GM23338 (cell line): ENCODE results near the gene TDP2. TPM values are rescaled to one million over a fixed set of nuclear protein-coding genes. Genes with fewer than 3 reads are reported as not detected.

Source experiments
- ATAC-seq: fragments of 200-7000 bp; cut with Tn5 transposase; 3 replicates; pipeline ENCODE4 v1.9.1; 2020
- DNase-seq: peaks from one replicate; pipeline ENCODE4 v3.0.0-alpha.2; 2015; ENCODE audit warnings: low spot score
- H2AFZ ChIP-seq: fragments of 200-600 bp; sonication (generic); 2 replicates; pipeline ENCODE4 v1.8.0; 2016; ENCODE audit warnings: antibody characterized with exemption, mild to moderate bottlenecking, moderate library complexity
- H3F3A ChIP-seq: fragments of 200-600 bp; sonication (generic); replicated peaks from 2 replicates; pipeline ENCODE4 v1.8.0; 2017; ENCODE audit warnings: antibody characterized with exemption, mixed run types, low read depth
- H3K27ac ChIP-seq: fragments of 200-600 bp; sonication (generic); 2 replicates; pipeline ENCODE4 v1.6.1; 2016; ENCODE audit warnings: low read depth
- H3K27me3 ChIP-seq: fragments of 200-600 bp; sonication (generic); 2 replicates; pipeline ENCODE4 v1.8.0; 2016; ENCODE audit warnings: mild to moderate bottlenecking, mixed run types, moderate library complexity; ENCODE audit not compliant: insufficient read depth
- H3K36me3 ChIP-seq: fragments of 200-600 bp; sonication (generic); 2 replicates; pipeline ENCODE4 v1.8.0; 2016; ENCODE audit warnings: mild to moderate bottlenecking; ENCODE audit not compliant: insufficient read depth
- H3K4me1 ChIP-seq: fragments of 200-600 bp; sonication (generic); 2 replicates; pipeline ENCODE4 v1.8.0; 2016; ENCODE audit warnings: mild to moderate bottlenecking, moderate library complexity; ENCODE audit not compliant: insufficient read depth
- H3K4me2 ChIP-seq: fragments of 200-600 bp; sonication (generic); 2 replicates; pipeline ENCODE4 v1.7.1; 2017; ENCODE audit warnings: mixed run types
- H3K4me3 ChIP-seq: fragments of 200-600 bp; sonication (generic); 2 replicates; pipeline ENCODE4 v1.6.1; 2016; ENCODE audit warnings: mixed run types
- H3K79me2 ChIP-seq: fragments of 200-600 bp; sonication (generic); replicated peaks from 2 replicates; pipeline ENCODE4 v1.8.0; 2017; ENCODE audit warnings: mild to moderate bottlenecking; ENCODE audit not compliant: insufficient read depth
- H3K9me2 ChIP-seq: fragments of 200-600 bp; sonication (generic); 2 replicates; pipeline ENCODE4 v1.8.0; 2017; ENCODE audit not compliant: insufficient read depth
- H4K20me1 ChIP-seq: fragments of 200-600 bp; sonication (generic); replicated peaks from 2 replicates; pipeline ENCODE4 v1.8.0; 2017; ENCODE audit warnings: mild to moderate bottlenecking; ENCODE audit not compliant: insufficient read depth
- H3K27ac Mint-ChIP-seq: 2 replicates; pipeline ENCODE4 v1.8.0; 2020; ENCODE audit warnings: inconsistent platforms, mild to moderate bottlenecking, moderate library complexity, mixed read lengths
- H3K27me3 Mint-ChIP-seq: 3 replicates; pipeline ENCODE4 v1.8.0; 2022; ENCODE audit warnings: low read depth, mild to moderate bottlenecking, moderate library complexity, mixed read lengths, inconsistent platforms; ENCODE audit not compliant: insufficient read depth, poor library complexity
- H3K36me3 Mint-ChIP-seq: 3 replicates; pipeline ENCODE4 v1.8.0; 2021; ENCODE audit warnings: low read depth, mild to moderate bottlenecking, inconsistent platforms, moderate library complexity, mixed read lengths
- H3K4me1 Mint-ChIP-seq: 3 replicates; pipeline ENCODE4 v1.8.0; 2020; ENCODE audit warnings: mild to moderate bottlenecking, inconsistent platforms, mixed read lengths
- H3K4me3 Mint-ChIP-seq: 3 replicates; pipeline ENCODE4 v1.8.0; 2021; ENCODE audit warnings: moderate library complexity, mild to moderate bottlenecking, inconsistent platforms, mixed read lengths
- H3K9me3 Mint-ChIP-seq: 3 replicates; pipeline ENCODE4 v1.8.0; 2020; ENCODE audit warnings: moderate library complexity, mild to moderate bottlenecking, inconsistent platforms, mixed read lengths
- CREB1 ChIP-seq: fragments of 250-450 bp; sonication (Bioruptor Pico); IDR thresholded peaks from 2 replicates; pipeline ENCODE4 v1.5.0; 2020; ENCODE audit warnings: low read depth, mild to moderate bottlenecking, moderate library complexity
- JUNB ChIP-seq: IDR thresholded peaks from one replicate; pipeline ENCODE4 v1.6.1; 2016; ENCODE audit warnings: antibody characterized with exemption; ENCODE audit not compliant: unreplicated experiment
- NANOG ChIP-seq: IDR thresholded peaks from 2 replicates; pipeline ENCODE4 v1.6.1; 2016; ENCODE audit warnings: antibody characterized with exemption, borderline replicate concordance
- STAT1 ChIP-seq: IDR thresholded peaks from one replicate; pipeline ENCODE4 v1.6.1; 2016; ENCODE audit warnings: antibody characterized with exemption; ENCODE audit not compliant: unreplicated experiment
- ZNF114 ChIP-seq: fragments of 250-450 bp; sonication (Bioruptor Pico); IDR thresholded peaks from 2 replicates; pipeline ENCODE4 v1.5.0; 2020; ENCODE audit warnings: mild to moderate bottlenecking, moderate library complexity
- ZNF331 ChIP-seq: fragments of 250-450 bp; sonication (Bioruptor Pico); IDR thresholded peaks from 2 replicates; pipeline ENCODE4 v1.5.0; 2020; ENCODE audit warnings: low read depth, mild to moderate bottlenecking, moderate library complexity
- polyA plus RNA-seq: library from polyadenylated mRNA; unstranded; fragments of >200 nt; fragmentation: Nextera tagmentation; extraction: Ambion mirVana; gene quantifications from 2 replicates; pipeline ENCODE4 v1.2.1, GENCODE V29; 2016
- total RNA-seq: library from RNA; depleted of rRNA; stranded (reverse); fragments of >200 nt; shearing (Covaris generic); gene quantifications from 2 replicates; pipeline ENCODE4 v1.2.3, GENCODE V29; 2014
- TF ChIP-seq, protein P1 (sequence below), 2 experiments: fragments of 200-600 bp in 1 of 2; sonication (generic) in 1 of 2; conservative IDR thresholded peaks; 2 replicates each; pipeline versions ENCODE4 v1.5.1 to v1.6.1; 2016 to 2017; ENCODE audit warnings: antibody characterized with exemption in 2 of 2, low read depth in 2 of 2, mild to moderate bottlenecking in 2 of 2, moderate library complexity in 1 of 2
- TF ChIP-seq, protein P2 (sequence below): IDR thresholded peaks from 2 replicates; pipeline ENCODE4 v1.6.1; 2016; ENCODE audit warnings: antibody characterized with exemption
- TF ChIP-seq, protein P3 (sequence below): fragments of 250-450 bp; sonication (Bioruptor Pico); IDR thresholded peaks from 2 replicates; pipeline ENCODE4 v1.5.0; 2020; ENCODE audit warnings: mild to moderate bottlenecking, moderate library complexity

TDP2 gene
- total and polyA plus RNA-seq, 2 experiments from 2014 or later, result 46.8 to 47.8 TPM

DNA sequence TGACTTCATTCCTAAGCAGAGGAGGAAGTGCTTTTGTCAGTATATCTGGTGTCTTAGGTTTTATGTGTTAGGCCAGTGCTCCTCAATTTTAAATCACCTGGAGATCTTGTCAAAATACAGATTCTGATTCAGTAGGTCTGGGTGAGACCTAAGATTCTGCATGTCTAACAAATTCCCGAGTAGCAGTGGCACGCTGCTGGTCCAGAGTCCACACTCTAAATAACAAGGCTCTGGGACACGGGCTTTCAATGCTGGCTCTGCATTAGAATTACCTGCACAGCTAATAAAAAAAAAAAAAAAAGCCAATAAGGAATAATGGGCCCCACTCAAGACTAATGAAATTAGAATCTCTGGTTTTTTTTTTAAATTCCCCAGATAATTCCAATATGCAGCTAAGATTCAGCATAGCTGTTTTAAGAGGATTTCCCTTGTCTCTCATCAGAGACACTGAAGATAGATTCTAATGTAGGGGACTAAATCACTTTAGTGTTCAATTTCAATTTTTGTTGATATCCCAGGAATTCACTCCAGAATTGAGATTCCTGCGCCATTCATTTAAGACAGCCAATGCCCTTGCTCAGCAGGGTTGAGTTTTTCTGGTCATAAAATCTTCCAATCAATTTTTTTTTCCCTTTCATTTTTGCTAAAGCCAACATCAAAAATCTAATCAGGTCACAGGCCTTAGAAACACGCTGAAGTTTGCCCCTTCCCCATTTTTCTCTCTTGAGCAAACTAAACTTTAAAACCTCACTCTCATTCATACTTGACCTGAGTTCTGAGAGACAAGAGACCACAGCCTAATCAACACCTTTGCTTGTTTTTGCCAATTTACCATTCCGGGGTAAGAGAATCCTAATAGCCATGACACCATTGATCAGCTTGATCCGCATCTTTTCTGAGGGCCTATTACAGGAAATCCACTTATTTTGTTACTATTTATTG, 2.4 kb downstream of the TDP2 start:
- H3K27ac ChIP-seq, result no peak overlapping the region; the same call in 1 of the 2 replicates
- DNase-seq (no peak), ATAC-seq (no peak)
- H4K20me1 ChIP-seq, result no peaks in the 10 kb centered on the region
- H3K9me3 Mint-ChIP-seq, result peaks cover 24% of the 10 kb centered on the region
- TF ChIP-seq NANOG (no peak), JUNB (no peak), STAT1 (no peak)
- peaks cover 73% of the 10 kb centered on the region for H3K36me3 Mint-ChIP-seq
- H3K4me3 ChIP-seq, result peak overlapping the region; percentile 97; the same call in 1 of the 2 replicates
- peaks cover 23% of the 10 kb centered on the region for H3K4me1 ChIP-seq
- peaks cover 16% of the 10 kb centered on the region for H3K27me3 Mint-ChIP-seq
- peaks cover 6% of the 10 kb centered on the region for H3K36me3 ChIP-seq
- H3K79me2 ChIP-seq, result peaks cover 73% of the 10 kb centered on the region
- H3F3A ChIP-seq, result no peaks in the 10 kb centered on the region
- H3K27ac Mint-ChIP-seq, result peak overlapping the region; percentile 81
- H3K4me3 Mint-ChIP-seq, result peak overlapping the region; percentile 94
- no peaks in the 10 kb centered on the region for H3K9me2 ChIP-seq
- peaks cover 32% of the 10 kb centered on the region for H3K4me1 Mint-ChIP-seq
- H3K27me3 ChIP-seq, result no peaks in the 10 kb centered on the region
- peak overlapping the region; percentile 91; the same call in 1 of the 2 replicates for H3K4me2 ChIP-seq
- no peak overlapping the region for H2AFZ ChIP-seq

DNA sequence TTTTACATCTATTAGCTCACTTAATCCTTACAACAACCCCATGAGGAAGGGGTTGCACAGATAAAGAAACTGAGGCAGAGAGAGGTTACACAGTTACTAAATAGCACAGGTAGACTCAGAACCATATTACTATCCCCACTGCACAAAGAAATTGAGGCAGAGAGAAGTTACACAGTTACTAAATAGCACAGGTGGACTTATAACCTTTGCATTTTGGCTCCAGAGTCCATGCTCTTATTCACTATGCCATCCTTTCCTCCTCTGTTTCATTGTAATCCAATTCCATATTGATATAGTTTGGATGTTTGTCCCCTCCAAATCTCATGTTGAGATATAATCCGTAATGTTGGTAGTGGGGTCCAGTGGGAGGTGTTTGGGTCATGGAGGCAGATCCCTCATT, 3.5 kb downstream of the TDP2 start:
- Histone ChIP-seq H3K9me2 (no peaks in the 10 kb centered on the region), H3K4me3 (no peak overlapping the region), H3K79me2 (peaks cover 68% of the 10 kb centered on the region), H3F3A (no peaks in the 10 kb centered on the region), H3K27ac (no peak overlapping the region), H3K4me2 (no peak overlapping the region), H2AFZ (no peak overlapping the region), H3K36me3 (no peaks in the 10 kb centered on the region; the same call in none of the 2 replicates), H3K4me1 (peaks cover 24% of the 10 kb centered on the region), H3K27me3 (no peaks in the 10 kb centered on the region), H4K20me1 (no peaks in the 10 kb centered on the region)
- Mint-ChIP-seq H3K4me1 (peaks cover 41% of the 10 kb centered on the region), H3K27me3 (peaks cover 14% of the 10 kb centered on the region), H3K36me3 (peaks cover 62% of the 10 kb centered on the region), H3K9me3 (peaks cover 13% of the 10 kb centered on the region; the same call in 2 of the 3 replicates), H3K27ac (peak overlapping the region; percentile 18; the same call in 1 of the 2 replicates), H3K4me3 (no peak overlapping the region)
- no peak for DNase-seq
- ATAC-seq, result no peak
- TF ChIP-seq, protein P1, sequence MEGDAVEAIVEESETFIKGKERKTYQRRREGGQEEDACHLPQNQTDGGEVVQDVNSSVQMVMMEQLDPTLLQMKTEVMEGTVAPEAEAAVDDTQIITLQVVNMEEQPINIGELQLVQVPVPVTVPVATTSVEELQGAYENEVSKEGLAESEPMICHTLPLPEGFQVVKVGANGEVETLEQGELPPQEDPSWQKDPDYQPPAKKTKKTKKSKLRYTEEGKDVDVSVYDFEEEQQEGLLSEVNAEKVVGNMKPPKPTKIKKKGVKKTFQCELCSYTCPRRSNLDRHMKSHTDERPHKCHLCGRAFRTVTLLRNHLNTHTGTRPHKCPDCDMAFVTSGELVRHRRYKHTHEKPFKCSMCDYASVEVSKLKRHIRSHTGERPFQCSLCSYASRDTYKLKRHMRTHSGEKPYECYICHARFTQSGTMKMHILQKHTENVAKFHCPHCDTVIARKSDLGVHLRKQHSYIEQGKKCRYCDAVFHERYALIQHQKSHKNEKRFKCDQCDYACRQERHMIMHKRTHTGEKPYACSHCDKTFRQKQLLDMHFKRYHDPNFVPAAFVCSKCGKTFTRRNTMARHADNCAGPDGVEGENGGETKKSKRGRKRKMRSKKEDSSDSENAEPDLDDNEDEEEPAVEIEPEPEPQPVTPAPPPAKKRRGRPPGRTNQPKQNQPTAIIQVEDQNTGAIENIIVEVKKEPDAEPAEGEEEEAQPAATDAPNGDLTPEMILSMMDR (conservative IDR thresholded peaks at IDR 0.05; ENCODE audit: low read depth in 2 of 2), result no peak
- TF ChIP-seq, protein P2, sequence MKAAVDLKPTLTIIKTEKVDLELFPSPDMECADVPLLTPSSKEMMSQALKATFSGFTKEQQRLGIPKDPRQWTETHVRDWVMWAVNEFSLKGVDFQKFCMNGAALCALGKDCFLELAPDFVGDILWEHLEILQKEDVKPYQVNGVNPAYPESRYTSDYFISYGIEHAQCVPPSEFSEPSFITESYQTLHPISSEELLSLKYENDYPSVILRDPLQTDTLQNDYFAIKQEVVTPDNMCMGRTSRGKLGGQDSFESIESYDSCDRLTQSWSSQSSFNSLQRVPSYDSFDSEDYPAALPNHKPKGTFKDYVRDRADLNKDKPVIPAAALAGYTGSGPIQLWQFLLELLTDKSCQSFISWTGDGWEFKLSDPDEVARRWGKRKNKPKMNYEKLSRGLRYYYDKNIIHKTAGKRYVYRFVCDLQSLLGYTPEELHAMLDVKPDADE, result no peak
- TF ChIP-seq ZNF331 (CRISPR knock-in tag) (no peak), NANOG (no peak), JUNB (no peak), CREB1 (no peak), ZNF114 (CRISPR knock-in tag) (no peak)
- TF ChIP-seq, protein P3, sequence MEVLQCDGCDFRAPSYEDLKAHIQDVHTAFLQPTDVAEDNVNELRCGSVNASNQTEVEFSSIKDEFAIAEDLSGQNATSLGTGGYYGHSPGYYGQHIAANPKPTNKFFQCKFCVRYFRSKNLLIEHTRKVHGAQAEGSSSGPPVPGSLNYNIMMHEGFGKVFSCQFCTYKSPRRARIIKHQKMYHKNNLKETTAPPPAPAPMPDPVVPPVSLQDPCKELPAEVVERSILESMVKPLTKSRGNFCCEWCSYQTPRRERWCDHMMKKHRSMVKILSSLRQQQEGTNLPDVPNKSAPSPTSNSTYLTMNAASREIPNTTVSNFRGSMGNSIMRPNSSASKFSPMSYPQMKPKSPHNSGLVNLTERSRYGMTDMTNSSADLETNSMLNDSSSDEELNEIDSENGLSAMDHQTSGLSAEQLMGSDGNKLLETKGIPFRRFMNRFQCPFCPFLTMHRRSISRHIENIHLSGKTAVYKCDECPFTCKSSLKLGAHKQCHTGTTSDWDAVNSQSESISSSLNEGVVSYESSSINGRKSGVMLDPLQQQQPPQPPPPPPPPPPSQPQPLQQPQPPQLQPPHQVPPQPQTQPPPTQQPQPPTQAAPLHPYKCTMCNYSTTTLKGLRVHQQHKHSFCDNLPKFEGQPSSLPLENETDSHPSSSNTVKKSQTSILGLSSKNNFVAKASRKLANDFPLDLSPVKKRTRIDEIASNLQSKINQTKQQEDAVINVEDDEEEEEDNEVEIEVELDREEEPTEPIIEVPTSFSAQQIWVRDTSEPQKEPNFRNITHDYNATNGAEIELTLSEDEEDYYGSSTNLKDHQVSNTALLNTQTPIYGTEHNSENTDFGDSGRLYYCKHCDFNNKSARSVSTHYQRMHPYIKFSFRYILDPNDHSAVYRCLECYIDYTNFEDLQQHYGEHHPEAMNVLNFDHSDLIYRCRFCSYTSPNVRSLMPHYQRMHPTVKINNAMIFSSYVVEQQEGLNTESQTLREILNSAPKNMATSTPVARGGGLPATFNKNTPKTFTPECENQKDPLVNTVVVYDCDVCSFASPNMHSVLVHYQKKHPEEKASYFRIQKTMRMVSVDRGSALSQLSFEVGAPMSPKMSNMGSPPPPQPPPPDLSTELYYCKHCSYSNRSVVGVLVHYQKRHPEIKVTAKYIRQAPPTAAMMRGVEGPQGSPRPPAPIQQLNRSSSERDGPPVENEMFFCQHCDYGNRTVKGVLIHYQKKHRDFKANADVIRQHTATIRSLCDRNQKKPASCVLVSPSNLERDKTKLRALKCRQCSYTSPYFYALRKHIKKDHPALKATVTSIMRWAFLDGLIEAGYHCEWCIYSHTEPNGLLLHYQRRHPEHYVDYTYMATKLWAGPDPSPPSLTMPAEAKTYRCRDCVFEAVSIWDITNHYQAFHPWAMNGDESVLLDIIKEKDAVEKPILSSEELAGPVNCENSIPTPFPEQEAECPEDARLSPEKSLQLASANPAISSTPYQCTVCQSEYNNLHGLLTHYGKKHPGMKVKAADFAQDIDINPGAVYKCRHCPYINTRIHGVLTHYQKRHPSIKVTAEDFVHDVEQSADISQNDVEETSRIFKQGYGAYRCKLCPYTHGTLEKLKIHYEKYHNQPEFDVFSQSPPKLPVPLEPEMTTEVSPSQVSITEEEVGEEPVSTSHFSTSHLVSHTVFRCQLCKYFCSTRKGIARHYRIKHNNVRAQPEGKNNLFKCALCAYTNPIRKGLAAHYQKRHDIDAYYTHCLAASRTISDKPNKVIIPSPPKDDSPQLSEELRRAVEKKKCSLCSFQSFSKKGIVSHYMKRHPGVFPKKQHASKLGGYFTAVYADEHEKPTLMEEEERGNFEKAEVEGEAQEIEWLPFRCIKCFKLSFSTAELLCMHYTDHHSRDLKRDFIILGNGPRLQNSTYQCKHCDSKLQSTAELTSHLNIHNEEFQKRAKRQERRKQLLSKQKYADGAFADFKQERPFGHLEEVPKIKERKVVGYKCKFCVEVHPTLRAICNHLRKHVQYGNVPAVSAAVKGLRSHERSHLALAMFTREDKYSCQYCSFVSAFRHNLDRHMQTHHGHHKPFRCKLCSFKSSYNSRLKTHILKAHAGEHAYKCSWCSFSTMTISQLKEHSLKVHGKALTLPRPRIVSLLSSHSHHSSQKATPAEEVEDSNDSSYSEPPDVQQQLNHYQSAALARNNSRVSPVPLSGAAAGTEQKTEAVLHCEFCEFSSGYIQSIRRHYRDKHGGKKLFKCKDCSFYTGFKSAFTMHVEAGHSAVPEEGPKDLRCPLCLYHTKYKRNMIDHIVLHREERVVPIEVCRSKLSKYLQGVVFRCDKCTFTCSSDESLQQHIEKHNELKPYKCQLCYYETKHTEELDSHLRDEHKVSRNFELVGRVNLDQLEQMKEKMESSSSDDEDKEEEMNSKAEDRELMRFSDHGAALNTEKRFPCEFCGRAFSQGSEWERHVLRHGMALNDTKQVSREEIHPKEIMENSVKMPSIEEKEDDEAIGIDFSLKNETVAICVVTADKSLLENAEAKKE (CRISPR knock-in tag), result no peak
